SIG-M5 treated with dmso at 0.1 percent for 504 hours (cell line): ENCODE results near the gene SHC1.
"Not testable (repeated sequence)": the region's sequence is repeated elsewhere in the genome, so short reads cannot be mapped to it uniquely, and the experiment has no call there.

Experiments used
- DNase-seq: peaks from one replicate; lab custom pipeline; 2025; ENCODE audit not compliant: unreplicated experiment; lab: John Stamatoyannopoulos, UW

SHC1 gene

DNA sequence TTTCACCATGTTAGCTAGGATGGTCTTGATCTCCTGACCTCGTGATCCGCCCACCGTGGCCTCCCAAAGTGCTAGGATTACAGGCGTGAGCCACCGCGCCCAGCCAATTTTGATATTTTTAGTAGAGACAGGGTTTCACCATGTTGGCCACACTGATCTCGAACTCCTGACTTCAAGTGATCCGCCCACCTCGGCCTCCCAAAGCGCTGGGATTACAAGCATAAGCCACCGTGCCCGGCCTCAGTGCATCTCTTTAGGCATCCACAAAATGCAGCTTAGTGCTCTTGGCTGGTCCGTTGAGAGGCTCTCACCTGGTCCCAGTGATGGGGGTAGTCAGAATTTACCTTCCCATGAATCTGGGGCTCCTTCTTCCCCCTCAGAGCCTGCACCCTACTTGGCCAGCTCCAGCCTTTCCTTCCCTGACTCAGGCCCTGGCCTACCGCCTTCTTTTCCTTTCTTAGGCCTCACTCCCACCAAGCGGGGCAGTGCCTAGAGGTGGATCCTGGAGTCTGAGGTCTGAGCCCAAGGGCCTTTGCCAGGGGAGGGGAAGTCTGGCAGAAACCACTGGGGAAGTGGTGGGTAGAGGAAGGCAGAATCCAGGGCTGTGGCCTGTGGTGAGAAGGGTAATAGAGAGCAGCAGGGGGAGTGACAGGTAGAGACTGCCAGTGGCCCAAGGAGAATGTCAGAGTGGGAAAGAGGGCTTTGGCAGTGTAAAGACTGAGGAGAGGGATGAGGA, 26.6 kb upstream of the SHC1 start:
- peak; percentile 37 for DNase-seq

DNA sequence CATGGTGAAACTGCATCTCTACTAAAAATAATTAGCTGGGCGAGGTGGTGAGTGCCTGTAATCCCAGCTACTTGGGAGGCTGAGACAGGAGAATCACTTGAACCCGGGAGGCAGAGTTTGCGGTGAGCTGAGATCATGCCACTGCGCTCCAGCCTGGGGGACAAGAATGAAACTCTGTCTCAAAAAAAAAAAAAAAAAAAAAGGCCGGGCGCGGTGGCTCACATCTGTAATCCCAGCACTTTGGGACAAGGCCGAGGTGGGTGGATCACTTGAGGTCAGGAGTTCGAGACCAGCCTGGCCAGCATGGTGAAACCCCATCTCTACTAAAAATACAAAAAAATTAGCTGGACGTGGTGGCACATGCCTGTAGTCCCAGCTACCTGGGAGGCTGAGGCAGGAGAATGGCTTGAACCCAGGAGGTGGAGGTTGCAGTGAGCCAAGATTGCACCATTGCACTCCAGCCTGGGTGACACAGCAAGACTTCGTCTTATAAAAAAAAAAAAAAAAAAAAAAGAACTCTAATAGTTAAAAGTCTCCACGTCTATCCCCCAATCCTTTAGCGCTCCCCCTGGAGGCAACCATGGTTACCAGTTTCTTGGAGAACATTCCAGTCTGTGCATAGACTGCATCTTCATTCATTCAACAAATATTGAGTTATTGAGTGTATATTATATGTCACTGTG, 24.9 kb upstream of the SHC1 start:
- peak; percentile 84 for DNase-seq

DNA sequence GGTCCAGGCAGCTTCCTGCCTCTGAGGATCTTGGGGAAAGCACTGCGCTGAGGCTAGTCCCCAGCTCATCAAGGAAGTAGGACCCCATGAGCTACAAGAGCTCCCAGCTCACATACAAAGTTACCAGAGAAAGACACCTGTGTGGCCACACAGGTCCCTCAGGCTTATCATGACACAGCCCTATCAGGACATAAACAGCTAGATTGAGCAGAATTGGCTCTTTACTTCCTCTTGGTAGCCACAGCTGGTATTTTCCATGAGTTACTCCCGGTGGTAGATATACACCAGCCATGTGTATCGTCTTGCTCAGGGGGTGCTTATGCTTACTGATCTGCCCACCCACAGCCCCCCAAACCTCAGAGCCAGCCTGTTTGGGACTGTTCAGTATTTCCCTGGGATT, 24.0 kb upstream of the SHC1 start:
- no peak for DNase-seq

DNA sequence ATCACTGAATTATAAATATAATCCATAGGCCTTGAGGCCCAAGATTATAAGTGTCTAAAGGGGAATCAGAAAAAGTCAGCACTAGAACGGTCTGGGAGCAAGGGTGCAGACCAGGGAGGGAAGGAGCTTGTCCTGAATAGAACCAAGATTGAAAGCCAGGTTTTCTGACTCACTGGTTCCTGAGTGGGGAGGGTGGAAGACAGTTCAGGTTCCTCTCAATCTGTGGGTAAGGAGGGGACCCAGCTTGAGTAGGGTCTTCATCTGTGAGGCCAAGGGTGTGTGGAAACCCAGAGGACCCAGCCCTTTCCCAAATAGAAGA, 23.7 kb upstream of the SHC1 start:
- no peak for DNase-seq

DNA sequence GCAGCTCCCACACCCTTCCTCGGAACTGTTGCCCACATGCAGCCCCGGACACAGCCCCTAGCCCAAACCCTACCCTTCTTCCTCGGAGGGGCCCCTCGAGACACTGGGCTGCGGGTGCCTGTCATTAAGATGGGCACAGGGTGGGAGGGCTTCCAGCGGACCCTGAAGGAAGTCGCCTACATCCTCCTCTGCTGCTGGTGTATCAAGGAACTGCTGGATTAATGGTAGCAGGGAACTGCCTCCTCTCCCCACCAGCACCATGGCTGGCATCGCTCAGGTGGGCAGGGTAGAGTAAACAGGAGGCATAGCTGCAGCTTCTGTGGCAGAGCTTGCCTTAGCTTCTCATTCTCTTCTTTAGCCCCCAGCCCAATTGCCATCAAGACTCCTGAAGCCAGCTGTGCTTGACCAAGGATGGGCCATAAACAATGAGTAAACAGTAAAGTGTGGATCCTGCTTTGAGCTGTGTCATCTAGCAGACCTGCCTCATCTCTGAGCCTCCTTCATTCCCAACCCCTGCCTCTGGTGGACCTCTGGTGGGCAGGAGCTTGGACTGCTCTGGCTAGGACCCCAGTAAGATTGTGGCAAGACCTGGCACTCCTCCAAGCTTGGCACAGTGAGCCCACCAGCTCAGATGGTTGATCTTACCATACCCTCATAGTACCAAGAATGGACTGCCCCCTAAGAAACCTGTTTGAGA, 23.2 kb upstream of the SHC1 start, which contains the start of gene LENEP:
TSS of gene LENEP (plus strand) at position 15 of the 697 bp plus-strand sequence. CDS start at position 37, 22 bp downstream.
- no peak for DNase-seq

- DNase-seq: no peak
Observed at GRCh38 chr1:154992721-154993571, 22.4 kb upstream of the SHC1 start.

DNA sequence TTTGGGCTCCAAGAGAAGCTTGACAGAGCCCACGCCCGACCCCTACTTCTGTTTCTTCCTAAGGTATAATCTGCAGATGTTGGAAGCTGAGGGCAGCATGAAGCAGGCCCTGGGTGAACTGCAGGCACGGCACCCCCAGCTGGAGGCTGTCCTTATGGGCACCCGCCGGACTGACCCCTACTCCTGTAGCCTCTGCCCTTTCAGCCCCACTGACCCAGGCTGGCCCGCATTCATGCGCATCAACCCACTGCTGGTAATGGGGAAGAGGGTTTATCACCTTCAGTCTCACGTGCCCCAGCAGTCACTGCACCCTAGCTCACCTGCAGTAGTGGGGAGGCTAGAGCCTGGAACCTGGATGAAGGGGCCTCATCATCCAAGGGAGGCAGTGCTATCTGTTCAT, 19.7 kb upstream of the SHC1 start:
- no peak for DNase-seq

GRCh38 chr1:154989195-154989860, 18.8 kb upstream of the SHC1 start:
- DNase-seq: no peak

DNA sequence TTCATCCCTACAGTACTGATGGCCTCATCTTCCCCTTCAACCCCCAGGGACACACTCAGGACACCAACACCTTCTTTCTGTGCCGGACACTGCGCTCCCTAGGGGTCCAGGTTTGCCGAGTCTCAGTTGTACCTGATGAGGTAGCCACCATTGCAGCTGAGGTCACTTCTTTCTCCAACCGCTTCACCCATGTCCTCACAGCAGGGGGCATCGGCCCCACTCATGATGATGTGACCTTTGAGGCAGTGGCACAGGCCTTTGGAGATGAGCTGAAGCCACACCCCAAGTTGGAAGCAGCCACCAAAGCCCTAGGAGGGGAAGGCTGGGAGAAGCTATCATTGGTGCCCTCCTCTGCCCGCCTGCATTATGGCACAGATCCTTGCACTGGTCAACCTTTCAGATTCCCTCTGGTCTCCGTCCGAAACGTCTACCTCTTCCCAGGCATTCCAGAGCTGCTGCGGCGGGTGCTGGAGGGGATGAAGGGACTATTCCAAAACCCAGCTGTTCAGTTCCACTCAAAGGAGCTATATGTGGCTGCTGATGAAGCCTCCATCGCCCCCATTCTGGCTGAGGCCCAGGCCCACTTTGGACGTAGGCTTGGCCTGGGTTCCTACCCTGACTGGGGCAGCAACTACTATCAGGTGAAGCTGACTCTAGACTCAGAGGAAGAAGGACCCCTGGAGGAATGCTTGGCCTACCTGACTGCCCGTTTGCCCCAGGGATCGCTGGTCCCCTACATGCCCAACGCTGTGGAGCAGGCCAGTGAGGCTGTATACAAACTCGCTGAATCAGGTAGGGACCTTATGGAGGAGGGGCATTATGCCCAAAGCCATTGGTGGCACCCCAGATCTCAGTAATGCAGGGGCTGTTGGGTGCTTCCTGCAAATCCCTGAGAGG, 17.8 kb upstream of the SHC1 start:
- no peak for DNase-seq

- no peak for DNase-seq
Observed at GRCh38 chr1:154987326-154987725, 16.8 kb upstream of the SHC1 start.

GRCh38 chr1:154986736-154987135, 16.2 kb upstream of the SHC1 start:
- not testable (repeated sequence) for DNase-seq

DNA sequence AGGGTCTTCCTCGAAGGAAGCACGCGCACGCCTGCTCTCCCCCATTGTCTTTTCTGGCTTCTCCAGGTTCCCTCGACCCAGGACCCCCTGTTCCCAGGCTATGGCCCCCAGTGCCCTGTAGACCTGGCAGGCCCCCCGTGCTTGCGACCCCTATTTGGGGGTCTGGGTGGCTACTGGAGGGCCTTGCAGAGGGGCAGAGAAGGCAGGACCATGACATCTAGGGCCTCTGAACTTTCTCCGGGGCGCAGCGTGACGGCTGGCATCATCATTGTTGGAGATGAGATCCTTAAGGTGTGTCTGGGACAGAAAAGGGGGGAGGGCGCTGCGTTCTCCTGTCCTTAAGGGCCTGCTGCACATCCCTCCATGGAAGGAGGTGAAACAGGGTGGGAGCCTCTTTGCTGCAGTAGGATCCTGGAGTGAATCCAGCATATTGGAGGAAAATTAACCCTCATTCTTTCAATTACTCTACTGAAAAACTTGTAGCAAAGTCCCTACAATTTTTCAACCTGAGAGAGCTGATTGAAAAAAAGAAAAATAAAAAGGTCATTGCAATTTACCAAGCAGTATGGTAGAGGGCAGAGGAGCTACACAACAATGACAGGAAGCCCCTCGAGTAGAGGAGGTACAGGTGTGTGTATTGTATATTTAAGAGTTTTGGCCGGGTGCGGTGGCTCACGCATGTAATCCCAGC, 13.4 kb upstream of the SHC1 start:
- DNase-seq: no peak

GRCh38 chr1:154982897-154983648, 12.5 kb upstream of the SHC1 start, which contains the start of gene FLAD1:
FLAD1 (plus strand) TSS chr1:154983344; CDS start chr1:154983695, 351 bp downstream.
- DNase-seq: peak; percentile 100

DNA sequence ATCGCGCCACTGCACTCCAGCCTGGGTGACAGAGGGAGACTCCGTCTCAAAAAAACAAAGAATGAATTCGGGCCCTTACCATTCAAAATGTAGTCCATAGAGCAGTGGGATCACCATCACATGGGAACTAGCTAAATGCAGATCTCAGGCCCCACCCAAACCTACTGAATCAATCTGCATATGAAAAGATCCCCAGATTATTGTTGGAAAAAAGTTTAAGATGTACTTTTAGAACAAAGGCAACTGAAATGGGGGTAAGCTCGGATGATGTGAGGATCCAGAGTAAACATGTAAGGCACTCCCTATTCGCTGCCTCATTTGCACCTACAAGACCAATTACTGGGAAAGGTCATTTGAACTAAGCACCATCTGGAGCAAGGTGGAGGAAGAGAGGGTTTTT, 11.8 kb upstream of the SHC1 start:
- DNase-seq: no peak

DNA sequence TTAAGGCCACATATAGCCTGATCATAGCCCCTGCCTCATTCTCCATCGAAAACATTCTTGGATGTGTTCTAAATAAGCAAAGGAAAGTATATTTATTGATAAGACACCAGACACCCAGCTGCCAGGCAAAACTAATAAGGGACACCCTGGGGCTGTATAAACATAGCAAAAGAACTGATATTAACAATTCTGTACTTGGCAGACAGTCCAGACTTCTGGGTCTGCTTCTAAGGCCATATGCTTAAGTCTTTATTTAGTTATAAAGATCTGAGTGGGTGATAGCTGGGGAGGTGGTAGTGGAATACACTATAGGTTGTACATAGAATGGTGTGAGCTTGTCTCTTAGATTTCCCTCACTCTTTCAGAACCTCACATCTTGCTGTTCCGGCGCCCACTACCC, 7.8 kb upstream of the SHC1 start:
- no peak for DNase-seq

DNA sequence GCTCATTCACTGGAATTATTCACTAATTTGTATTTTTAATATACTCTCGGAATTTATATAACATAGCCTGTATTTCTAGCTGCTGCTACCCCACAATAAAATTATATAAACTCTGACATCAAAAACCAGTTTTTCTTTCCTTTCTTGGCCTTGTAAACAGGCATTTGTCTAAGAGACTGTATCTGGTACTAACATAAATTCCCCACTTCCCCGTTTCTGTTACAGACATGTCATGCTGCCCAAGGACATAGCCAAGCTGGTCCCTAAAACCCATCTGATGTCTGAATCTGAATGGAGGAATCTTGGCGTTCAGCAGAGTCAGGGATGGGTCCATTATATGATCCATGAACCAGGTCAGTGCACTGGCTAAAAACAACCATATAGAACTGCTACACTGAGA, 7.2 kb upstream of the SHC1 start:
- not testable (repeated sequence) for DNase-seq

DNA sequence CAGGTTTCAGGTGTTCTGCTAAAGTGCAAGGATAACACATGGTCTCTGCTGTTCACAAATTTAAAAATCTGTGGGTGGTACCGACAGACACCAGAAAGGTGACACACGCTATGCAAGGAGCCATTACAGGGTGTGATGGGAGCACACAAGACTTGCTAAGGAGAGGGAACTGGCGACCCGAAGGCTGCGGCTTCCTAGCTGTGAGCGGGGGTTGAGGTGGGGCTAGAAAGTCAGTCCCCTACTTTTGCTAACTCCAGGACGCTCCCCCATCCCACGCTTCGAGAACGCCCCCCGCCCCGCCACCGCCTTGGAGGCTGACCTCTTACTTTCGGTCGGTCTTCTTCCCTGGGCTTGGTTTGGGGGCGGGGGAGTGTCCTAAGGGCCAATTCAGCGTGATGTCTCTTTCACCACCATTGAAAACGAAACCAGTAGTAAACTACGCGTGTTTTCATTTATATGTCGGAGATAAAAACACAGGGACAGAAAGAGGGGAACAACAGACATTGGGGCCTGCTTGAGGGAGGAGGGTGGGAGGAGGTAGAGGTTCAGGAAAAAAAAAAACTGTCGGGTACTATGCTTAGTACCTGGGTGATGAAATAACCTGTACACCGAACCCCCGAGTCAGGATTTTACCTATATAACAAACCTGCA, 5.0 kb upstream of the SHC1 start:
- DNase-seq: peak; percentile 78
